Transverse colon (tissue), 4 donors: ENCODE results near the gene CRYBG2.

Experiments
- POLR2A ChIP-seq: fragments of 450-650 bp; IDR thresholded peaks from one replicate; pipeline ENCODE4 v1.6.1; 2016; ENCODE audit warnings: antibody characterized with exemption, mild to moderate bottlenecking, moderate library complexity
- POLR2AphosphoS5 ChIP-seq, 3 donors: sonication (generic); formaldehyde crosslinking; IDR thresholded peaks; one replicate each; pipeline ENCODE4 v1.6.1; 2016; ENCODE audit warnings: antibody characterized with exemption in 3 of 3
- TF ChIP-seq, protein P1 (sequence below), 5 experiments: fragments of 200-600 bp in 3 of 5; fragments of 450-650 bp in 2 of 5; sonication (generic) in 3 of 5; IDR thresholded peaks; 1 replicate in 2 of 5; 2 replicates in 3 of 5; pipeline ENCODE4 v1.5.1; 2016 to 2017; ENCODE audit warnings: antibody characterized with exemption in 5 of 5, inconsistent platforms in 3 of 5, mild to moderate bottlenecking in 2 of 5, moderate library complexity in 1 of 5

- TF ChIP-seq POLR2A (no peak), POLR2AphosphoS5 (IDR thresholded peaks at IDR 0.05) (no peak)
- TF ChIP-seq, protein P1, sequence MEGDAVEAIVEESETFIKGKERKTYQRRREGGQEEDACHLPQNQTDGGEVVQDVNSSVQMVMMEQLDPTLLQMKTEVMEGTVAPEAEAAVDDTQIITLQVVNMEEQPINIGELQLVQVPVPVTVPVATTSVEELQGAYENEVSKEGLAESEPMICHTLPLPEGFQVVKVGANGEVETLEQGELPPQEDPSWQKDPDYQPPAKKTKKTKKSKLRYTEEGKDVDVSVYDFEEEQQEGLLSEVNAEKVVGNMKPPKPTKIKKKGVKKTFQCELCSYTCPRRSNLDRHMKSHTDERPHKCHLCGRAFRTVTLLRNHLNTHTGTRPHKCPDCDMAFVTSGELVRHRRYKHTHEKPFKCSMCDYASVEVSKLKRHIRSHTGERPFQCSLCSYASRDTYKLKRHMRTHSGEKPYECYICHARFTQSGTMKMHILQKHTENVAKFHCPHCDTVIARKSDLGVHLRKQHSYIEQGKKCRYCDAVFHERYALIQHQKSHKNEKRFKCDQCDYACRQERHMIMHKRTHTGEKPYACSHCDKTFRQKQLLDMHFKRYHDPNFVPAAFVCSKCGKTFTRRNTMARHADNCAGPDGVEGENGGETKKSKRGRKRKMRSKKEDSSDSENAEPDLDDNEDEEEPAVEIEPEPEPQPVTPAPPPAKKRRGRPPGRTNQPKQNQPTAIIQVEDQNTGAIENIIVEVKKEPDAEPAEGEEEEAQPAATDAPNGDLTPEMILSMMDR (IDR thresholded peaks at IDR 0.05), result no peak
Observed at GRCh38 chr1:26346274-26347033, 7.5 kb downstream of the CRYBG2 start.
